GM21619 (cell line): ENCODE results near the gene ARHGAP44.

ENCODE experiments used
- ATAC-seq: cut with Tn5 transposase; IDR thresholded peaks from one replicate; pipeline ENCODE4 v1.9.1; 2021; ENCODE audit not compliant: unreplicated experiment

Gene ARHGAP44

GRCh38 chr17:12887088-12887487 is 97.8 kb downstream of the ARHGAP44 start:
- ATAC-seq: no peak

- ATAC-seq: no peak
Measured at GRCh38 chr17:12896180-12896785, 107.0 kb downstream of the ARHGAP44 start.

- ATAC-seq: no peak
Measured at GRCh38 chr17:12898110-12898509, 108.8 kb downstream of the ARHGAP44 start.

- no peak for ATAC-seq
Measured at GRCh38 chr17:12899604-12900003, 110.3 kb downstream of the ARHGAP44 start.

GRCh38 chr17:12900474-12900873 is 111.2 kb downstream of the ARHGAP44 start:
- ATAC-seq: no peak

- ATAC-seq: no peak
Measured at GRCh38 chr17:12902046-12902445, 112.7 kb downstream of the ARHGAP44 start.

GRCh38 chr17:12907477-12907876 is 118.2 kb downstream of the ARHGAP44 start:
- no peak for ATAC-seq

GRCh38 chr17:12909046-12909445 is 119.7 kb downstream of the ARHGAP44 start:
- ATAC-seq: no peak

GRCh38 chr17:12909511-12909910 is 120.2 kb downstream of the ARHGAP44 start:
- no peak for ATAC-seq

- no peak for ATAC-seq
Measured at GRCh38 chr17:12911239-12911638, 121.9 kb downstream of the ARHGAP44 start.

GRCh38 chr17:12917399-12917798 is 128.1 kb downstream of the ARHGAP44 start:
- no peak for ATAC-seq

GRCh38 chr17:12918142-12918541 is 128.8 kb downstream of the ARHGAP44 start:
- no peak for ATAC-seq

GRCh38 chr17:12922120-12922519 is 132.8 kb downstream of the ARHGAP44 start:
- no peak for ATAC-seq

GRCh38 chr17:12924614-12925013 is 135.3 kb downstream of the ARHGAP44 start:
- no peak for ATAC-seq

- no peak for ATAC-seq
Measured at GRCh38 chr17:12927001-12927400, 137.7 kb downstream of the ARHGAP44 start.

GRCh38 chr17:12927541-12928425 is 138.5 kb downstream of the ARHGAP44 start:
- no peak for ATAC-seq

- no peak for ATAC-seq
Measured at GRCh38 chr17:12928736-12929135, 139.4 kb downstream of the ARHGAP44 start.

GRCh38 chr17:12936501-12936900 is 147.2 kb downstream of the ARHGAP44 start:
- ATAC-seq: no peak

GRCh38 chr17:12940699-12941098 is 151.4 kb downstream of the ARHGAP44 start:
- peak; percentile 54 for ATAC-seq

- ATAC-seq: no peak
Measured at GRCh38 chr17:12947047-12947446, 157.7 kb downstream of the ARHGAP44 start.

- no peak for ATAC-seq
Measured at GRCh38 chr17:12952012-12952411, 162.7 kb downstream of the ARHGAP44 start.

GRCh38 chr17:12953156-12953555 is 163.9 kb downstream of the ARHGAP44 start:
- no peak for ATAC-seq
